ENCODE data around the gene RUBCNL. TPM values are rescaled to one million over a fixed set of nuclear protein-coding genes. Genes with fewer than 3 reads are reported as not detected.
"Not testable (repeated sequence)": the region's sequence is repeated elsewhere in the genome, so short reads cannot be mapped to it uniquely, and the experiment has no call there.

RUBCNL gene
- total RNA-seq, 1 experiment from 2014 or later = 0.37 TPM

DNA sequence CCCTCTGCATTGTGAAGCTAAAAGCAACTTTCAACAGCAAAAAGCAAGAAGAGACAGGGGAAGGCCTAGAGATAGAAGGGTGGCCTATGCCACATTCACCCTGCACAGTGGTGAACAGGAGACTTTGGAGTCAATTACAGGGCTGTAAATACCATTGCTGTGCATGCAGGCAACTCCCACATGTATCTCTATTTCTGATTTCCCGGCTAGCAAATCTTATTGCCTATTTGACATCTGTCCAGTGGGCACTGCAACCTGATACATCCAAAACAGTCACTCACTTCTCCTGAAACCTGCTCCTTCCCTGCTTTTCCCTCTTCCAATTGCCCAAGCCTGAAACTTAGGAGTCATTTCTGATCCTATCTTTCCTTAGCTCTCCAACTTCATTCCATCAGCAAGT, 13.4 kb downstream of the RUBCNL start:
- Histone ChIP-seq H4K20me1 (ENCODE audit: insufficient read depth) (no peaks in the 10 kb centered on the region), H3K4me1 (replicated peaks; ENCODE audit: insufficient read depth) (no peaks in the 10 kb centered on the region), H3K27me3 (ENCODE audit: insufficient read depth, low read depth) (peaks cover 3% of the 10 kb centered on the region; the same call in 1 of the 2 replicates), H3K36me3 (ENCODE audit: low read depth) (no peaks in the 10 kb centered on the region), H3F3A (ENCODE audit: insufficient read depth, low read depth) (no peaks in the 10 kb centered on the region), H3K79me2 (ENCODE audit: low read depth) (no peaks in the 10 kb centered on the region), H3K9me3 (ENCODE audit: insufficient read depth, low read depth) (no peaks in the 10 kb centered on the region), H3K27ac (no peak overlapping the region), H3K4me3 (no peak overlapping the region), H2AFZ (no peak overlapping the region), H3K4me2 (no peak overlapping the region), H3K9me2 (ENCODE audit: insufficient read depth) (no peaks in the 10 kb centered on the region)
- ChIA-PET CTCF (no interaction called here), POLR2A (ENCODE audit: unreplicated experiment) (no interaction called here)
- intact Hi-C loops (cut with micrococcal nuclease; ENCODE audit: unreplicated experiment) = no loop called here
- TF ChIP-seq, protein P1, sequence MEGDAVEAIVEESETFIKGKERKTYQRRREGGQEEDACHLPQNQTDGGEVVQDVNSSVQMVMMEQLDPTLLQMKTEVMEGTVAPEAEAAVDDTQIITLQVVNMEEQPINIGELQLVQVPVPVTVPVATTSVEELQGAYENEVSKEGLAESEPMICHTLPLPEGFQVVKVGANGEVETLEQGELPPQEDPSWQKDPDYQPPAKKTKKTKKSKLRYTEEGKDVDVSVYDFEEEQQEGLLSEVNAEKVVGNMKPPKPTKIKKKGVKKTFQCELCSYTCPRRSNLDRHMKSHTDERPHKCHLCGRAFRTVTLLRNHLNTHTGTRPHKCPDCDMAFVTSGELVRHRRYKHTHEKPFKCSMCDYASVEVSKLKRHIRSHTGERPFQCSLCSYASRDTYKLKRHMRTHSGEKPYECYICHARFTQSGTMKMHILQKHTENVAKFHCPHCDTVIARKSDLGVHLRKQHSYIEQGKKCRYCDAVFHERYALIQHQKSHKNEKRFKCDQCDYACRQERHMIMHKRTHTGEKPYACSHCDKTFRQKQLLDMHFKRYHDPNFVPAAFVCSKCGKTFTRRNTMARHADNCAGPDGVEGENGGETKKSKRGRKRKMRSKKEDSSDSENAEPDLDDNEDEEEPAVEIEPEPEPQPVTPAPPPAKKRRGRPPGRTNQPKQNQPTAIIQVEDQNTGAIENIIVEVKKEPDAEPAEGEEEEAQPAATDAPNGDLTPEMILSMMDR (conservative IDR thresholded peaks at IDR 0.05) = no peak
- no peak for TF ChIP-seq EZH2 (IDR thresholded peaks at IDR 0.05; ENCODE audit: low read depth)
- no peak for DNase-seq
- BruUV-seq (replicated peaks) = no TSS peak

DNA sequence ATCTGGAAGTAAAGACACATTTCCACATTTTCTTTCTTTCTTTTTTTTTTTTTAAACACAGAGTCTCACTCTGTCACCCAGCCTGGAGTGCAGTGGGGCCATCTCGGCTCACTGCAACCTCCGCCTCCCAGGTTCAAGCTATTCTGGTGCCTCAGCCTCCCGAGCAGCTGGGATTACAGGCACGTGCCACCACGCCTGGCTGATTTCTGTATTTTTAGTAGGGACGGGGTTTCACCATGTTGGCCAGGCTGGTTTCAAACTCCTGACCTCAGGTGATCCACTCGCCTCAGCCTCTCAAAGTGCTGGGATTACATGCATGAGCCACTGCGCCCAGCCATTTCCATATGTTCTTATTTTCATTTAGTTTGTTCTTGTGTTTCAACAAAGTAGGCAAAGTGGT, 14.1 kb downstream of the RUBCNL start:
- H3K9me3 ChIP-seq (ENCODE audit: insufficient read depth, low read depth); H3K27ac ChIP-seq; BruUV-seq (replicated peaks); H3K4me2 ChIP-seq; H2AFZ ChIP-seq; POLR2A ChIA-PET (ENCODE audit: unreplicated experiment); CTCF ChIA-PET; intact Hi-C loops (cut with micrococcal nuclease; ENCODE audit: unreplicated experiment); H3K4me1 ChIP-seq (replicated peaks; ENCODE audit: insufficient read depth); H4K20me1 ChIP-seq (ENCODE audit: insufficient read depth); H3K4me3 ChIP-seq; H3K36me3 ChIP-seq (ENCODE audit: low read depth); H3K79me2 ChIP-seq (ENCODE audit: low read depth); H3K27me3 ChIP-seq (ENCODE audit: insufficient read depth, low read depth); H3F3A ChIP-seq (ENCODE audit: insufficient read depth, low read depth); H3K9me2 ChIP-seq (ENCODE audit: insufficient read depth); DNase-seq: not testable (repeated sequence)

DNA sequence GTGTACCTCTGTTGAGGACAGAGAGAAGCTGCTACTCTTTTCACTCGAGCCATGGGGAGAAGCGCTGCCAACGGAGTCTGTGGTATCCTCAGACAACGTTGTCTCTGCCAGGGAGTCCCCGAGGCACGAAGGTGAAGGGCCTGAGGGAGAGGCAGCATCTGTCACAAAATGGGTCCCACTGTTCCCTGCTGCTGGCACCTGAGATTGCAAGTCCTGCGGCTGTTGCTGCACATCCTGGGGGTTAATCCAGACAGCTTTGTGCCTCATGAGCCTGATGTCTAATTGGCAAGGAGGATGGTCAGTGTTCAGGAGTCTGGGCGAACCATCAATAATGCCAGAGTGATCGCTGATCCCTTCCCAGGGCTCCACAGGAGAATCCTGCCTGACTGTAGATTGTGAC, 15.0 kb downstream of the RUBCNL start:
- Histone ChIP-seq H4K20me1 (ENCODE audit: insufficient read depth) (no peaks in the 10 kb centered on the region), H3K27ac (no peak overlapping the region), H3K36me3 (ENCODE audit: low read depth) (no peaks in the 10 kb centered on the region), H3K79me2 (ENCODE audit: low read depth) (no peaks in the 10 kb centered on the region), H3K9me3 (ENCODE audit: insufficient read depth, low read depth) (no peaks in the 10 kb centered on the region), H3F3A (ENCODE audit: insufficient read depth, low read depth) (no peaks in the 10 kb centered on the region), H3K4me3 (no peak overlapping the region), H3K4me1 (replicated peaks; ENCODE audit: insufficient read depth) (no peaks in the 10 kb centered on the region), H3K27me3 (ENCODE audit: insufficient read depth, low read depth) (peaks cover 8% of the 10 kb centered on the region; the same call in 1 of the 2 replicates), H3K4me2 (no peak overlapping the region), H2AFZ (no peak overlapping the region), H3K9me2 (ENCODE audit: insufficient read depth) (no peaks in the 10 kb centered on the region)
- POLR2A ChIA-PET (ENCODE audit: unreplicated experiment) = no interaction called here
- no TSS peak for BruUV-seq (replicated peaks)
- CTCF ChIA-PET = no interaction called here
- TF ChIP-seq, protein P1 (conservative IDR thresholded peaks at IDR 0.05) = no peak
- no peak for TF ChIP-seq EZH2 (IDR thresholded peaks at IDR 0.05; ENCODE audit: low read depth)
- intact Hi-C loops (cut with micrococcal nuclease; ENCODE audit: unreplicated experiment) = no loop called here
- no peak for DNase-seq

DNA sequence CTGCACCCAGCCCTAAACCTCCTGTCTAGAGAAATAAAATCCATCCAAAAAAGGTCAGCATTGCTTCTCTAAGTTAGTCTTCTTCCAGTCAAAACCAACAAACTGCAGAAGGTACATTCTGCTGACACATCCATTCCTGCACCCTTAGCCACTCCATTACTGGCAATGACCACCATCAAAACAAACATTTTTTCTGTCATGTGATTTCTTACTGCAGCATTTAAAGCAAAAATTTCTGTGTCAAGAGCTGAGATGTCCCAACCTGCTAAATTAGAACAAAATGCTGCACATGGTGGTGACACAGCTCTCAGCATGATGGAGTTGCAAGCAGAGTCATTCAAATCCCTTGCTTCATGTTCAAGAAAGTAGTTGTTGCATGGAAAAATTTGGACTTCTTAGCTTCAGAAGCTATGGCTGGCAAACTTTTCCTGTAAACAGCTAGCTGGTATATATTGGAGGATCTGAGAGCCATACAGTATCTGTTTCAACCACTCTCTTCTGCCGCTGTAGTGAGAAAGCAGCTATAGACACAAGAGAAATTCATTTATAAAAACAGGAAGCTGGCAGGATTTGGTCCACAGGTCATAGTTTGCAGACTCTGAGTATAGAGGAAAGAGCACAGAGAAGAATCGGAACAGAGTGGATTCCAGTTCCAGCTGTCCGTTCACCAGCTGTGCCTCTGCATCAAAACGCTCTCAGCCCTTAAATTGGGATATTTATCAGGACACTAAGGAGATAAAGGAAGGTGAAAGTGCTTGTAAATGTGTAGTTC, 17.4 kb downstream of the RUBCNL start:
- TF ChIP-seq, protein P1 (conservative IDR thresholded peaks at IDR 0.05) = no peak
- TF ChIP-seq EZH2 (IDR thresholded peaks at IDR 0.05; ENCODE audit: low read depth) = no peak
- no peak overlapping the region for H3K27ac ChIP-seq
- peaks cover 12% of the 10 kb centered on the region; the same call in 1 of the 2 replicates for H3K27me3 ChIP-seq (ENCODE audit: insufficient read depth, low read depth)
- no peak for DNase-seq
- ChIA-PET POLR2A (ENCODE audit: unreplicated experiment) (no interaction called here), CTCF (no interaction called here)
- BruUV-seq (replicated peaks) = no TSS peak
- H3K36me3 ChIP-seq (ENCODE audit: low read depth) = no peaks in the 10 kb centered on the region
- no peaks in the 10 kb centered on the region for H4K20me1 ChIP-seq (ENCODE audit: insufficient read depth)
- no peaks in the 10 kb centered on the region for H3K9me3 ChIP-seq (ENCODE audit: insufficient read depth, low read depth)
- H3K4me2 ChIP-seq = no peak overlapping the region
- H2AFZ ChIP-seq = no peak overlapping the region
- no peaks in the 10 kb centered on the region for H3F3A ChIP-seq (ENCODE audit: insufficient read depth, low read depth)
- intact Hi-C loops (cut with micrococcal nuclease; ENCODE audit: unreplicated experiment) = no loop called here
- no peak overlapping the region for H3K4me3 ChIP-seq
- H3K79me2 ChIP-seq (ENCODE audit: low read depth) = no peaks in the 10 kb centered on the region
- H3K4me1 ChIP-seq (replicated peaks; ENCODE audit: insufficient read depth) = no peaks in the 10 kb centered on the region
- no peaks in the 10 kb centered on the region for H3K9me2 ChIP-seq (ENCODE audit: insufficient read depth)
